ENCODE results near the gene PTPRQ.

- TF ChIP-seq CTCF (IDR thresholded peaks at IDR 0.05; ENCODE audit: low read length) (no peak), EZH2 (optimal IDR thresholded peaks at IDR 0.05; ENCODE audit: low read depth, low read length) (no peak)
These were observed 253.3 kb downstream of the PTPRQ start for GRCh38 chr12:80697270-80697887.

Measured in MM.1S (cell line).